GM21526 (cell line): Measurements from ENCODE around the gene ZMIZ1.
A peak's percentile ranks its signal among the peaks of the same experiment; 100 is the strongest.

Source experiments
- ATAC-seq: cut with Tn5 transposase; IDR thresholded peaks from one replicate; pipeline ENCODE4 v1.9.1; 2021; ENCODE audit warnings: moderate library complexity; ENCODE audit not compliant: unreplicated experiment, low FRiP score

Gene ZMIZ1

GRCh38 chr10:79093658-79094411 is 25.1 kb downstream of the ZMIZ1 start:
- ATAC-seq: no peak

- ATAC-seq: no peak
Observed at GRCh38 chr10:79094412-79095175, 25.8 kb downstream of the ZMIZ1 start.

- no peak for ATAC-seq
Observed at GRCh38 chr10:79095316-79095715, 26.6 kb downstream of the ZMIZ1 start.

- no peak for ATAC-seq
Observed at GRCh38 chr10:79096514-79096913, 27.7 kb downstream of the ZMIZ1 start.

- ATAC-seq: no peak
Observed at GRCh38 chr10:79097021-79097872, 28.5 kb downstream of the ZMIZ1 start.

GRCh38 chr10:79098061-79098460 is 29.3 kb downstream of the ZMIZ1 start:
- ATAC-seq: no peak

GRCh38 chr10:79098596-79099015 is 29.8 kb downstream of the ZMIZ1 start:
- peak; percentile 89 for ATAC-seq

- ATAC-seq: no peak
Observed at GRCh38 chr10:79099898-79100448, 31.2 kb downstream of the ZMIZ1 start.

GRCh38 chr10:79100771-79101170 is 32.0 kb downstream of the ZMIZ1 start:
- no peak for ATAC-seq

- ATAC-seq: no peak
Observed at GRCh38 chr10:79101560-79102497, 33.1 kb downstream of the ZMIZ1 start.

GRCh38 chr10:79102498-79102874 is 33.7 kb downstream of the ZMIZ1 start:
- ATAC-seq: no peak

- ATAC-seq: no peak
Observed at GRCh38 chr10:79103129-79103528, 34.4 kb downstream of the ZMIZ1 start.

- ATAC-seq: no peak
Observed at GRCh38 chr10:79103585-79103984, 34.8 kb downstream of the ZMIZ1 start.

GRCh38 chr10:79105150-79105739 is 36.5 kb downstream of the ZMIZ1 start:
- ATAC-seq: no peak

- no peak for ATAC-seq
Observed at GRCh38 chr10:79105818-79106217, 37.1 kb downstream of the ZMIZ1 start.

- ATAC-seq: no peak
Observed at GRCh38 chr10:79106256-79107050, 37.7 kb downstream of the ZMIZ1 start.

- ATAC-seq: no peak
Observed at GRCh38 chr10:79107736-79108264, 39.0 kb downstream of the ZMIZ1 start.

- ATAC-seq: no peak
Observed at GRCh38 chr10:79108728-79109127, 40.0 kb downstream of the ZMIZ1 start.
